ENCODE measurements around the gene B3GALT6. TPM values are rescaled to one million over a fixed set of nuclear protein-coding genes. Genes with fewer than 3 reads are reported as not detected.

The B3GALT6 gene
- total RNA-seq, 1 donor from 2014 or later = 11.0 TPM

DNA sequence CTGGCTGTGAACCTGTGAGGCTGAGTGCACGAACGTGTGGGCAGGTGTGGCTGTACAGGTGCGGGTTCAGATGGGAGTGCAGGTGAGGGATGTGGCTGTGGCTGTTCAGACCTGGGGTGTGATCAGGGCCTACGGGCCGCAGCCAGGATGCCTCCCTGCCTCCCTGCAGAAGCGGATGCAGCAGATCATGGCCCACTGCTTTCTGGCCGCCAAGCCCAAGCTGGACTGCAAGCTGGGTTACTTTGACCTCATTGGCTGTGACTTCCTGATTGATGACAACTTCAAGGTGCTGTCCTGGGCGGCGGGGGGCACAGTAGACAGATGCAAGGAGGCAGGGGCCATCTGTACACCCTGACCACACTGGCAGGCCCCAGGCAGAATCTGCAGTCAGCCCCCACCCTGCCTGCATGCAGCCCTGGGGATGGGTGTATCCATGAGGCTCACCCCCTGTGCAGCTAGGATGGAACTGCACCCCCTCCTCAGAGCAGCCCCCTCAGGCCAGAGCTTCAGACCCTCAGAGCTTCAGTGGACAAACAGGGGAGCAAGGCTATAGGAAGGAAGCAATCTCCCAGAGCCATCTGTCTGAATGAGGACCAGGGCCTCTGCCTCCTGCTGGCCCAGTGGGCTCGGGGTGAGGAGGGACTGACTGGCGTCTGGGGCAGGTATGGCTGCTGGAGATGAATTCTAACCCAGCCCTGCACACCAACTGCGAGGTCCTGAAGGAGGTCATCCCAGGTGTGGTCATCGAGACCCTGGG lies 35.4 kb upstream of the B3GALT6 start:
- Histone ChIP-seq H3K4me1 (peaks cover 10% of the 10 kb centered on the region), H3K9me3 (peaks cover 4% of the 10 kb centered on the region), H3K27ac (no peak overlapping the region), H3K36me3 (no peaks in the 10 kb centered on the region), H3K4me3 (no peak overlapping the region), H3K27me3 (no peaks in the 10 kb centered on the region)
- no peak for TF ChIP-seq POLR2A (IDR thresholded peaks at IDR 0.05)
- TF ChIP-seq POLR2AphosphoS5 (IDR thresholded peaks at IDR 0.05; ENCODE audit: insufficient read depth in 1 of 2, low read depth in 1 of 2) = no peak
- TF ChIP-seq, protein P1, sequence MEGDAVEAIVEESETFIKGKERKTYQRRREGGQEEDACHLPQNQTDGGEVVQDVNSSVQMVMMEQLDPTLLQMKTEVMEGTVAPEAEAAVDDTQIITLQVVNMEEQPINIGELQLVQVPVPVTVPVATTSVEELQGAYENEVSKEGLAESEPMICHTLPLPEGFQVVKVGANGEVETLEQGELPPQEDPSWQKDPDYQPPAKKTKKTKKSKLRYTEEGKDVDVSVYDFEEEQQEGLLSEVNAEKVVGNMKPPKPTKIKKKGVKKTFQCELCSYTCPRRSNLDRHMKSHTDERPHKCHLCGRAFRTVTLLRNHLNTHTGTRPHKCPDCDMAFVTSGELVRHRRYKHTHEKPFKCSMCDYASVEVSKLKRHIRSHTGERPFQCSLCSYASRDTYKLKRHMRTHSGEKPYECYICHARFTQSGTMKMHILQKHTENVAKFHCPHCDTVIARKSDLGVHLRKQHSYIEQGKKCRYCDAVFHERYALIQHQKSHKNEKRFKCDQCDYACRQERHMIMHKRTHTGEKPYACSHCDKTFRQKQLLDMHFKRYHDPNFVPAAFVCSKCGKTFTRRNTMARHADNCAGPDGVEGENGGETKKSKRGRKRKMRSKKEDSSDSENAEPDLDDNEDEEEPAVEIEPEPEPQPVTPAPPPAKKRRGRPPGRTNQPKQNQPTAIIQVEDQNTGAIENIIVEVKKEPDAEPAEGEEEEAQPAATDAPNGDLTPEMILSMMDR (IDR thresholded peaks at IDR 0.05) = no peak
- DNase-seq (ENCODE audit: extremely low spot score in 2 of 2) = no peak
- intact Hi-C loops (cut with DNase I) = no loop called here

DNA sequence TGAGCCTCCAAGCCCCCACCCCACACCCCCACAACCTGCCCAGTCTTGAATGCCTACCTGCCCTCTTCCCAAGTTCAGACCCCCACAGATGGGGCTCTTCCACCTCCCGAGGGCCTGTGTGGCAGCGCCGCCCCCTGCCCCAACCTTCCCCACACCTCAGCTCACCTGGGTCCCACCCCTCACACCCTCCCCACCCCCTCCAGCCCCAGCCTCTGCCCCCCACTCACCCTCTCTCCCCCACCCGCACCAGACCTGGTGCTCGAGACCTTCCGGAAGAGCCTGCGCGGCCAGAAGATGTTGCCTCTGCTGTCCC lies 34.9 kb upstream of the B3GALT6 start:
- intact Hi-C loops (cut with DNase I) = no loop called here
- Histone ChIP-seq H3K36me3 (no peaks in the 10 kb centered on the region), H3K9me3 (peaks cover 4% of the 10 kb centered on the region), H3K27me3 (no peaks in the 10 kb centered on the region), H3K4me3 (no peak overlapping the region), H3K4me1 (peaks cover 10% of the 10 kb centered on the region), H3K27ac (no peak overlapping the region)
- TF ChIP-seq, protein P1 (IDR thresholded peaks at IDR 0.05) = no peak
- TF ChIP-seq POLR2A (IDR thresholded peaks at IDR 0.05) = no peak
- TF ChIP-seq POLR2AphosphoS5 (IDR thresholded peaks at IDR 0.05; ENCODE audit: insufficient read depth in 1 of 2, low read depth in 1 of 2) = no peak
- DNase-seq (ENCODE audit: extremely low spot score in 2 of 2) = no peak

DNA sequence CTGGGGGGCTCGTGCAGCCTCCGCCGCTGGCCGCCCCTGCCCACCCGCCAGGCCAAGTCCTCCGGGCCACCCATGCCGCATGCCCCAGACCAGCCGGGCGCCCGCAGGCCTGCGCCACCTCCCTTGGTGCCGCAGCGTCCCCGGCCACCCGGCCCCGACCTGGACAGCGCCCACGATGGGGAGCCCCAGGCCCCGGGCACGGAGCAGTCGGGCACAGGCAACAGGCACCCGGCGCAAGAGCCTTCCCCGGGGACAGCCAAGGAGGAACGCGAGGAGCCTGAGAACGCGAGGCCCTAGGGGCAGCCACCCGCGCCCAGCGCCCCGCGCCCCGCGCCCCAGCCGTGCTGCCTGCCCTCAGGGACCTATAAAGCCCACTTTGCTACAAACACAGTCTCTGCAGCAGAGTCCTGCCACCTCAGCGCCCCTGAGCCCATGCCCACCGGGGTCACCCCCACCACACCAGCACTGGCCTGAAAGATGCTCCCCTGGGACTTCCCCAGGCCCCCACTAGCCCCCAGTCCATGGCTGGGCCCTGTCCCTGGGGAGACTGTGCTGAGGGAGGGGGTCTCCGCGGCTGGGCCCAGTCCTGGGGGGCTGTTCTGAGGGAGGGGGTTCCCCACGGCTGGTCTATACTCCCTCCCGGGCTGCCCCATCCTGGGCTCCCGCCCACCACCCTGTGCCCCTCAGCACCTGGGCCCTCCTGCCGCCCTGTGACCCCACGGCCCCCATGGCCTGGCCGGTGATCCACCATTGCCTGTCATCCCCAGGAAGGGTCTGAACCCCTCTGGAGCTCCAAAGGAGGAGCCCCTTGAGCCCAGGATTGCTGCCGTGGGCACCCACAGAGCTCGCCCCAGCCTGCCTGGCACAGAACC lies 34.2 kb upstream of the B3GALT6 start:
- H3K9me3 ChIP-seq = peaks cover 4% of the 10 kb centered on the region
- no peak overlapping the region for H3K4me3 ChIP-seq
- no peaks in the 10 kb centered on the region for H3K27me3 ChIP-seq
- intact Hi-C loops (cut with DNase I) = no loop called here
- TF ChIP-seq POLR2AphosphoS5 (IDR thresholded peaks at IDR 0.05; ENCODE audit: insufficient read depth in 1 of 2, low read depth in 1 of 2) (no peak), POLR2A (IDR thresholded peaks at IDR 0.05) (no peak)
- TF ChIP-seq, protein P1 (IDR thresholded peaks at IDR 0.05) = no peak
- no peak overlapping the region for H3K27ac ChIP-seq
- DNase-seq (ENCODE audit: extremely low spot score in 2 of 2) = no peak
- H3K4me1 ChIP-seq = peaks cover 10% of the 10 kb centered on the region
- H3K36me3 ChIP-seq = no peaks in the 10 kb centered on the region

DNA sequence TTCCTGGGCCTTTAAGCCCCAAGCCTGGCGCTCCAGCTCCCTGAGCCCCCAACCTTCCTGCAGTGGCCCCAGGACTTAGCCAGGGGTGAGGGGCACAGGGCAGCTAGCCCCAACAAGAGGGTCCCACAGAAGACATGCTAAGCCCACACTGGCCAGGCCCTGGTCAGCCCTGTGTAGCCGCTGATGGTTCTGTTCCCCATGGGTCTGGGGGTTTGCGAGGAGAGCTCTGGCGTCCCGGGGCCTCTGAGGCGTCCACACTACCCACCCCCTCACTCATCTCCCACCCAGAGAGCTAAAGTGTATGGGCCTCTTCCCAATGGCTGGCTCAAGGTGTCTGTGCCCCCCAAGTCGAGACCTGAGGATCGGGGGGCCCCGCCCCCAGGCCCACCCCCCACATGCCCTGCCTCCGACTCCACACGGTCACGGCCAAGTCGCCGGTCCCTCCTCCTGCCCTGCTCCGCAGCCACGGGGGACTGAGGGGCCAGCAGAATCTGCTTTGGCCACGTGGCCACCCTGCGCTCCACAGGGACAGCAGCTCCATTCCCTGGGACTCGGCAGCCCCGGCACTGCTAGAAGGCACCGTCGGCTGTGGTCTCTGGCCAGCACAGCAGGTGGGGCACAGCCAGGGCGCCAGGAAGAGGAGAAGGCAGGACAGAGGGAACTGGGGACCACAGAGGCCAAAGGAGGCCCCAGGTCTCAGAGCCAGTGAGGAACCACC lies 33.5 kb upstream of the B3GALT6 start:
- TF ChIP-seq POLR2A (IDR thresholded peaks at IDR 0.05) = no peak
- TF ChIP-seq, protein P1 (IDR thresholded peaks at IDR 0.05) = no peak
- no peak for TF ChIP-seq POLR2AphosphoS5 (IDR thresholded peaks at IDR 0.05; ENCODE audit: insufficient read depth in 1 of 2, low read depth in 1 of 2)
- Histone ChIP-seq H3K4me3 (no peak overlapping the region), H3K27ac (no peak overlapping the region), H3K4me1 (peaks cover 10% of the 10 kb centered on the region), H3K9me3 (peaks cover 4% of the 10 kb centered on the region), H3K36me3 (no peaks in the 10 kb centered on the region), H3K27me3 (no peaks in the 10 kb centered on the region)
- intact Hi-C loops (cut with DNase I) = no loop called here
- DNase-seq (ENCODE audit: extremely low spot score in 2 of 2) = no peak
